Hematopoietic multipotent progenitor cell treated with erythropoietin and hydrocortisone succinate and interleukin-3 and kit ligand, for 15 days (in vitro differentiated cells): ENCODE results near the gene RPS6KA2.
A peak's percentile ranks its signal among the peaks of the same experiment; 100 is the strongest.
"Not testable (repeated sequence)": the region's sequence is repeated elsewhere in the genome, so short reads cannot be mapped to it uniquely, and the experiment has no call there.

Source experiments
- DNase-seq: peaks from one replicate; pipeline ENCODE4 v3.0.0-alpha.2; 2015; ENCODE audit warnings: low spot score

RPS6KA2 gene

GRCh38 chr6:166635013-166635970, 8.2 kb upstream of the RPS6KA2 start:
- no peak for DNase-seq

DNA sequence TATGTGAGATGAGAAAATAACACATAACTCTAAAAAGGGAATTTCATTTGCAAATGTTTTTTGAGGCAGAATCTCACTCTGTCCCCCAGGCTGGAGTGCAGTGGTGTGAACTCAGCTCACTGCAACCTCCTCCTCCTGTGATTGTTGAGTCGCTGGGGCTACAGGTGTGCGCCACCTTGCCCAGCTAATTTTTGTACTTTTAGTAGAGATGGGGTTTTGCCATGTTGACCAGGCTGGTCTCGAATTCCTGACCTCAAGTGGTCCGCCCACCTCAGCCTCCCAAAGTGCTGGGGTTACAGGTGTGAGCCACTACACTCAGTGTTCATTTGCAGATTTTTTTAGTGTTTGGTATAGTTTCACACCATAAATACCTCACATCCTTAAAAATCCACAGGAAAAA, 7.5 kb upstream of the RPS6KA2 start:
- DNase-seq, result not testable (repeated sequence)

- DNase-seq, result peak; percentile 35
Measured at GRCh38 chr6:166633732-166634535, 6.9 kb upstream of the RPS6KA2 start.

DNA sequence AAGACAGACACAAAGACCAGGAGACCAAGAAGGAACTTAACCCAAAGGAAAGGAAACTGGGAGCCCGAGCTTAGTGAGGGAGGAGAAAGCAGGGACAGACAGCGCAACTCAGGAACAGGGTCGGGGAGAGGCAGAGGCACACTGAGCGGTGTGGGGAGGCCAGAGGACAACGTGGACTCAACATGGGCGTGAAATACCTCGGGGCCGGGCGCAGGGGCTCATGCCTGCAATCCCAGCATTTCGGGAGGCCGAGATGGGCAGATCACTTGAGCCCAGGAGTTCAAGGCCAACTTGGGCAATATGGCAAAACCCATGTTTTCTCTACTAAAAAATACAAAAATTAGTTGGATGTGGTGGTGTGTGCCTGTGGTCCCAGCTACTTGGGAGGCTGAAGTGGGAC, 5.7 kb upstream of the RPS6KA2 start:
- DNase-seq, result no peak

DNA sequence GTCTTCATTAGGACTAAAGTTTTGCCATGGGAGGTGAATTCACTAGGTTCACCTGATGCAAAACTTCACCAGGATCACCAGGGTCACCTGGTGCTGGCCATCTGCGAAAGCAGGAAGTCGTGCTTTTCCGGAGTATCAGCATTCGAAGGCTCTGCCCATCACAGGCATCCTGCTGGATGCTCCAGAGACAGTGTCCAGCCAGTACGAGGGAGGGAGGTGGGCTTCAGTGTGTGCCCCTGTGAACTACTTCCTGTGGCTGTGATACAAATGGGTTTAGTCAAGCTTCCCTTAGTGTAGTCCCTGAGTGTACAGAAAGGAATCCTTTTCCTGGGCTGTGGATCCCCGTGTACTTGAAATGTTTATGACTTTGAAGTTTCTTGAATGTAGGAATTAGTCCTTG, 3.4 kb upstream of the RPS6KA2 start:
- DNase-seq, result no peak

GRCh38 chr6:166629628-166630027, 2.6 kb upstream of the RPS6KA2 start:
- no peak for DNase-seq

DNA sequence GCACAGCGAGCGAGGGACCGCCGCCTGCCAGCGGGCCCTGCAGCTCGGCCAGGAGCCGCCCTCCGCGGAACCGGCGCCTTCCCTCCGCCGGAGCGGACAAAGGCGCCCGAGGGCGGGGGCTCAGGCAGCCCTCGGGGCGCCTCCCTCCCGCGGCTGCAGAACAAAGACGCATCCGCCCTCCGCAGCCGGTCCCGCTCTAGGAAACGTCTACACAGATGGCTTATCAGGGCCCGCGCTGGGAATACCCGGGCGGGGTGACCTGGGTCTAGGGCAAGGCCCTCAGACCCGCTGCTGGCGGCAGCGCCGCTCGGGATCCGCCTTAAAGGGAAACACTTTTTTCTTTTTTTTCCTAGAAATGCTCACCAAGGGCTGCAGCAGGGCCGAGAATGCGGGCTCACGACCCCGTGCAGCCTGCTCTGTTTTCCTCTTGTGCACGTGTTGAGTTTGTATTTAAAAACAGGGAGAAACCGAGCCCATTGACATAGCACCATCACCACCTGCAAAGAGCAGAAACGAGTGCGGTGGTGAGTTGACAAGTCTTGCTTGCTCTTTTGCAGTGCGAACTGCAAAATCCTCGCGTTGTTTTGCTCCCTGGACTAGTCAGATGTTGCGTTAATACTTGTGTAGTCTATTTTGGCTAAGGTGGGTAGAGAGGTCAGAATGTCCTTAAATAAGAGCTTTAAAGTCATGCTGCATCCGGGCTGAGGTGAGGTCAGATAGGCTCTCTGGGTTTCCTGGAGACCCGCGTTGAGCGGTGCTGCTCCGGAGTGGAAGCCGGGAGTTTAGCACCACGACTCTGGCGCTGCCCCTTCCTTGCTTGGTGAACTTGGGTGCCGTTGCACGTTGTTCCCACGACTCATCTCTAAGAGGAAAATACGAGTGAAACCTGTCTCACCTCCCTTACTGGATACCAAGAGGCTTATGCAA, 1.1 kb upstream of the RPS6KA2 start:
- peak; percentile 42 for DNase-seq

GRCh38 chr6:166626177-166627032, 646 bp downstream of the RPS6KA2 start:
- no peak for DNase-seq

- DNase-seq, result no peak
Measured at GRCh38 chr6:166625356-166625755, 1.7 kb downstream of the RPS6KA2 start.

DNA sequence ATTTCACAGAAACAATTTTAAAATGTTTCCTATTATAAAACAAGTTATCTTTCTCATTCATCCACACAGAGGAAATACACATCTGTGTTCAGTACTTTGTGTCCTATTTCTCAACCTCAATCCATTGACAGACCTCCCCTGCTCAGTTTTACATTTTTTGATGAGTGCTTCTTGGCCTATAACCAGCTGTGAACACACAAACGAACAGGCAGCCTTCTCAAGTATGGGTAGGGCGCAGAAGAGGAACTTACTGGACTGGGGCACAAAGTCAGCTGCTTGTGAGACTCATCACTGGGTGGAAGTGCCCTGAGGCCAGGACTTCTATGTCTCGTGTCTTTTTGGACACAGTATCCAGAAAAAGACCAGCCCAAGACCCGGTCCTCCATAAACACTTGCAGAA, 2.8 kb downstream of the RPS6KA2 start:
- no peak for DNase-seq

- DNase-seq, result no peak
Measured at GRCh38 chr6:166623318-166623717, 3.7 kb downstream of the RPS6KA2 start.

GRCh38 chr6:166621114-166621540, 5.9 kb downstream of the RPS6KA2 start:
- DNase-seq, result no peak

- no peak for DNase-seq
Measured at GRCh38 chr6:166620478-166621113, 6.5 kb downstream of the RPS6KA2 start.

- DNase-seq, result no peak
Measured at GRCh38 chr6:166619912-166620311, 7.1 kb downstream of the RPS6KA2 start.

DNA sequence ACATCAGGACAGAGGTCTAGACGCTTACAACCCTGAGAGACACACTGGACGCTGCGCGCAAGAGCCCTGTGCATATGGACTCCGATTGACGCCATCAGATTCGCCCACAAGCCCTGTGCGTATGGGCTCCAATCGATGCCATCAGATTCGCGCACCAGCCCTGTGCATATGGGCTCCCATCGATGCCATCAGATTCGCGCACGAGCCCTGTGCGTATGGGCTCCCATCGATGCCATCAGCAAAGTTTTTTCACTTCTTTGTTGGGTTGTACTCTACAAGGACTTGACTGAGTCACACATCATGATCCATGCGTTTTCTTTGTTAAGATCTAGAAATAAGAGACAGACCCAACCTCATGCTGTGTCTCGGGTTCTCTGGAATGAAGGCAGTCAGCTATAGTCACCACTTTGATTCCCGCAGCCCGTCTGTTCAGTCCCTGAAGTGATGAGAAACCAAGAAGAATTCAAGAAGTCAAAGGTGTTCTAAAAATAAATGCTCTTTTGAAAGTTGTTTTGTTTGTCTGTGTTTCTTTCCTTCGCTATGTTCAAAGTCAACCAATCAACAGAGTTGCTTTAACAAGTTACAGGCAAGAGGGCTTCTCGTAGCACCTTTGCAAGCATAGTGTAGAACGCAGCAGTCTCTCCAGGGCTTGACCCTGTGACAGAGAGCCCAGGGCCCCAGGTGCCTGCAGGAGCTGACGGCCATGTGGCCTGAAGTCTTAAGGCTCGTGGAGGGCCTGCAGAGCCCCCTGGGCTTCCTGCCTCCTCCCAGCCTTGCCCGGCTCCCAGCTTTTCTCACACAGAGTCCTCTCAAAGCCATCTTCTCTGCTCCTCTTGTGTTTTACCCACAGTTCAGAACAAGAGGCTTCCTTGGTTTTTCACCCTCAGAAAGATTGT, 7.9 kb downstream of the RPS6KA2 start:
- no peak for DNase-seq

GRCh38 chr6:166618251-166618650, 8.8 kb downstream of the RPS6KA2 start:
- no peak for DNase-seq

- DNase-seq, result no peak
Measured at GRCh38 chr6:166617359-166617758, 9.7 kb downstream of the RPS6KA2 start.

- no peak for DNase-seq
Measured at GRCh38 chr6:166616261-166617238, 10.5 kb downstream of the RPS6KA2 start.
